Iris pigment epithelial cell (primary cell): ENCODE data around the gene LDHD.

Experiments
- DNase-seq: peaks from one replicate; pipeline ENCODE4 v3.0.0-alpha.2; 2011; ENCODE audit warnings: low read depth

The LDHD gene

DNA sequence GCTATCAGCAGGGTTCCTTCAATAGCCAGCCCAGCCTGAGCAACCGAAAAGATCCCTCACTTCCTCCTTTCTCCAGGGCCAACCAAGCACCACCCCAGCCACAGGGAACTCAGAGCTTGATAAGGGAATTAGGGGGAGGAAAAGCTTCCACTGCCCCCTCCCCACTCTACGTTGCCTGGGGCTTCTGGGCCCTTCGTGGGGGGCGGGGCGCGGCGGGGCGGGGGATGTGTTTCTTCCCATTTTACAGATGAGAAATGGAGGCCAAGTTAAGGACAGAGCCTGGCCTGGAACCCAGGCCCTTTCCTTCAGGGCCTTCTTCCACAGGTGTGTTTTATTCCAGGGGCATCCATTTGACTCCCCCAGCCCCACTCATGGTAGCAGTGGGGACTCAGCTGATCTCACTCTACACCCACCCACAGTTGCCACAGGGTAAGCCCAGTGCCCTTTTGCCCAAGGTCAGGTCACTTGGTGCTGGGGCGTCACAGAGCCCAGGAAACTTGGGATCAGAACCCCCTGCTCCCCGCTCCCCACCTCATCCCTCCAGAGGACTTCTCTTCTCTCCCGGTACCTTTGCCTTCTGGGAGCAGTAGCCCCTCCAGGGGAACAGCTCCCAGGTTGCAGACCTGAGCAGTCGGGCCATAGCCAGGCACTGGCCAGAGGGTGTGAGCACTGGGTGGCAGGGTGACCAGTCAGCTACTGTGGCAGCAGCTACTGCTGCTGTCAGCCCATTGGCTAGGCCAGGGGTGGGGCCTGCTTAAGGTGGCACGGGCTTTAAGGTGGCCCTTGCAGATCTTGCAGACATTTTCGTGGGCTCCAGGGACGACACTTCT is at the start of gene LDHD:
Gene LDHD (minus strand): TSS at position 700 of the 830 bp plus-strand sequence. CDS start 60 bp downstream, at position 640.
- DNase-seq = peak; percentile 72

DNA sequence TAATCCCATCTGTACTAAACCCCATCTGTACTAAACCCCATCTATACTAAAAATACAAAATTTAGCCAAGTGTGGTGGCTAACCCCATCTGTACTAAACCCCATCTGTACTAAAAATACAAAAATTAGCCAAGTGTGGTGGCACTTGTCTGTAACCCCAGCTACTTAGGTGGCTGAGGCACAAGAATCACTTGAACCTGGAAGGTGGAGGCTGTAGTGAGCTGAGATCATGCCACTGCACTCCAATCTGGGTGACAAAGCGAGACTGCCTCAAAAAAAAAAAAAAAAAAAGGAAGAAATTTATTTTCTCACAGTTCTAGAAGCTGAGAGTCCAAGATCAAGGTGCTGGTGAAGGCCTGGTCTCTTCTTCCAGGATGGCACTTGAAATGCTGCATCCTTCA is 43.8 kb upstream of the LDHD start:
- no peak for DNase-seq

- no peak for DNase-seq
Measured at GRCh38 chr16:75152635-75153034, 36.1 kb upstream of the LDHD start.

DNA sequence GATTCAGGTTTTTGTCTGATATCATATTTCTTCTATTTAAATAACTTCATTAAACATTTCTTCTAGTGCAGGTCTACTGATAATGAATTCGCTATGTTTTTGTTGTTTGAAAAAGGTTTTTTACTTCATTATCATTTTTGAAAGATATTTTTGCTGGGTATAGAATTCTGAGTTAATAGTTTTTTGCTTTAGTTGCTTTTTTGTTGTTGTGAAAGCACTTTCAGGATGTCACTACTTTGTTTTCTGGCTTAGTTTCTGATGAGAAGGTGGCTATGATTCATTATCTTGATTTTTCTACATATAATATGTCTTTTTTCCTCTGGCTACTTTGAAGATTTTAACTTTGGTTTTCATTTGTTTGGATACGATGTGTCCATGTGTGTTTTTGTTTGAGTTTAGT is 35.2 kb upstream of the LDHD start:
- DNase-seq = no peak

- DNase-seq = peak; percentile 90
Measured at GRCh38 chr16:75148311-75149195, 32.0 kb upstream of the LDHD start, which contains the start of gene ZFP1. Gene ZFP1 (plus strand): TSS chr16:75148524. CDS start chr16:75152952, 4,428 bp downstream.

DNA sequence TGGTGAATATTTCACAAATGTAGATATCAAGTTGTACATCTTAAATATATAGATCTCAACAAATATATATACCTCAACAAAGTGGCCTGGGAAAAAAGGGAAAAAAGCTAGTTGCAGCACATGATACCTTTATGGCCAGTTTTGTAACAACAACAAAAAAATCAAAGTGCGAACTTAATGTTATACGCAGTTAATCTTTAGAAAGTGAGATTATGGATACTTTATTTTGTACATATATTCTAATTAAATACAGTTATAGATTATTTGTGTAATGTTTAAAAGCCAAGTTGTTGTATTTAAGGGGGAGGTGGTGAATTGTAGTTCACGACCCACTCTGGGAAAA is 31.4 kb upstream of the LDHD start:
- DNase-seq = no peak

GRCh38 chr16:75143941-75144340 is 27.4 kb upstream of the LDHD start:
- no peak for DNase-seq

GRCh38 chr16:75139498-75139897 is 22.9 kb upstream of the LDHD start:
- no peak for DNase-seq

DNA sequence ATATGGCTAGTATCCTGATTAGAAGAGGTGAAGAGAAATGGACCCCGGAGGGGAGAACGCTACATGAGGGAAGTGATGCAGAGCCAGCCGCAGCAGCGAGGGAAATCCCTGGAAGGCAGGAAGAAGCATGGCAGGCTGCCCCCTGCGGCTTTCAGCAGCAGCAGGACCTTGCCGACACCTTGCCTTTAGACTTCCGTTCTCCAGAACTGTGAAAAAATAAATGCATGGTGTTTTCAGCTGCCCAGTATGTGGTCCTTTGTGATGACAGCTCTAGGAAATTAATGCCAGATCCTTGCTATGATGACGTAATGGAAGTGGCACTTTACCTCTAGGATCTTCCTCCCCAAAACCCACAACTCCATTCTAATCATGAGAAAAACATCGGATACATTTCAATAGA is 22.1 kb upstream of the LDHD start:
- DNase-seq = no peak

- no peak for DNase-seq
Measured at GRCh38 chr16:75138233-75138632, 21.7 kb upstream of the LDHD start.

DNA sequence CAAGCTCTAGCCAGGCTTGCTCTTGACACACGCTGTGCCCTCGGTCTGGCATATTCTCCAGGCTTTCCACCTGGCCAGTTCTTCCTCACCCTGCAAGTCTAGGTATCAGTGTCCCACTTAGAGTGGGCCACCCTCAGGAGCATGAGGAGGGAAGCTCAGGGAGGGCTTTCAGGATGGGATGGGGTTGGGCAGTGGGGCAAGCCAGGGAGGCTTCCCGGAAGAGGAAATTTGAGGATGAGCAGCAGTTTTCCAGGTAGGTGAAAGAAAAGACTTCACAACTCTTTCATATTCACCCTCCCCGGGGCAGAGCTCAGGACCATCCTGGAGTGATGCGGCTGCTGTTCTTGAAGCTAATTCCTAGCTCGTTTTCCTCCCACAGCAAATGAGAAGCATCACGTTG is 14.5 kb upstream of the LDHD start:
- DNase-seq = no peak

- no peak for DNase-seq
Measured at GRCh38 chr16:75130150-75130771, 13.7 kb upstream of the LDHD start.

DNA sequence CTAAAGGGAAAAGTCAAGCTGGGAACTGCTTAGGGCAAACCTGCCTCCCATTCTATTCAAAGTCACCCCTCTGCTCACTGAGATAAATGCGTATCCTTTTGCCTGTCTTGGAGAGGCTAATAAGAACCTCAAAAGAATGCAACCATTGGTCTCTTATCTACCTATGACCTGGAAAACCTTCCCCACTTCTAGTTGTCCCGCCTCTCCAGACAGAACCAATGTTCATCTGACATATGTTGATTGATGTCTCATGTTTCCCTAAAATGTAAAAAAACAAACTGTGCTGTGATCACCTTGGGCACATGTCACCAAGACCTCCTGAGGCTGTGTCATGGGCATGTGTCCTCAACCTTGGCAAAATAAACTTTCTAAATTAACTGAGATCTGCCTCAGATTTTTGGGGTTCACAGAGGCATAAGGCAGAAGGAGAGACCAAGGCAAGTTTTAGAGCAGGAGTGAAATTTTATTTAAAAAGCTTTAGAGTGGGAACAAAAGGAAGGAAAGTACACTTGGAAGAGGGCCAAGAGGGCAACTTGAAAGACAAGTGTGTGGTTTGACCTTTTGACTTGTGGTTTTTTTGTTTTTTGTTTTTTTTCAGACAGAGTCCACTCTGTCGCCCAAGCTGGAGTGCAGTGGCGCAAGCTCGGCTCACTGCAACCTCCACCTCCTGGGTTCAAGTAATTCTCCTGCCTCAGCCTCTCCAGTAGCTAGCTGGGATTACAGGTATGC is 13.0 kb upstream of the LDHD start:
- DNase-seq = peak; percentile 42

DNA sequence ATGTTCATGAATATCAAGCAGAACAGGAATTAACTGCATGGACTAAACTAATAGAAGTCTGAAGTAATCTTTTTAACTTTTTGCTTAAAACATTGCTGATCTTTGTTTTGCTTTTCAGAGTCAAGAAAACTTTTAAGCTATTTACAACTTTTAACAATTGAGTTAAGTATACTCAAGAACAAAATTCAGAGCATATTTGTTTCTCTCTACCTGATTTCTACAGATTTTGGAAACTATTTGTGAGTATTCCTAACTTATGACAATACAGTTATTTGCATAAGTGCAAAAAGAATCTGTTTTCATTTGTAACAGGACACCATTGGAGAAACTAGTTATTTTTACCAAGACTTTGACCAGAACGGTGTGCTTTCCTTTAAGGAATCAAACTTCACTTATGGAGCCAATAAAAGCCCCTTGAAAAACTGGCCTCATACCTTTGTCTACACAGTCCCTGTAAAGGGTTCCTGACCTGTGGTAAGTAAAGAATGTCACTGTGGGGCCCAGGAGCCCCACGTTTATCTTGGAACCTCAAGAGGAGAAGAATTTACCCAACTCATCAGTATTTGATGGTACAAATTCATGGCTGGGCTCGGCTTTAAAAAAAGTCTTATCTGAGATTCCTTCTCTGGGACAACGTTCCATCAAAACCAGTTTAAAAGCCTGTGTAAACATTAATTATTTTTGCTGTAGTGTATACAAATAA is 11.3 kb upstream of the LDHD start:
- DNase-seq = no peak

DNA sequence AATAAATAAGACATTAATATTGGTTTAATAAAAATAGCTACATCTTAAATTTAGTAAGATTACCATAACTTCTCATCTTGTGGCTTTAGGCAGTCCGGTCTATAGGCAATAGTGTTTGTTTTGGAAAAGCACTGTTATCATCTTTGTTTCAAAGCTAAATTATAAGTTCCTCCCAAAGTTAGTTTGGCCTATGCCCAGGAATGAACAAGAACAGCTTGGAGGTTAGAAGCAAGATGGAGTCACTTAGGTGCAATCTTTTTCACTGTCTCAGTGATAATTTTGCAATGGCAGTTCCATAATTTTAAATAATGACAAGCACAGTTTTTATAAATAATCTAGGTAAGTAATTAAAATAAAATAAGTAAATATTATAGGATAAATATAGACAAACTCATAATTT is 6.0 kb upstream of the LDHD start:
- DNase-seq = no peak

DNA sequence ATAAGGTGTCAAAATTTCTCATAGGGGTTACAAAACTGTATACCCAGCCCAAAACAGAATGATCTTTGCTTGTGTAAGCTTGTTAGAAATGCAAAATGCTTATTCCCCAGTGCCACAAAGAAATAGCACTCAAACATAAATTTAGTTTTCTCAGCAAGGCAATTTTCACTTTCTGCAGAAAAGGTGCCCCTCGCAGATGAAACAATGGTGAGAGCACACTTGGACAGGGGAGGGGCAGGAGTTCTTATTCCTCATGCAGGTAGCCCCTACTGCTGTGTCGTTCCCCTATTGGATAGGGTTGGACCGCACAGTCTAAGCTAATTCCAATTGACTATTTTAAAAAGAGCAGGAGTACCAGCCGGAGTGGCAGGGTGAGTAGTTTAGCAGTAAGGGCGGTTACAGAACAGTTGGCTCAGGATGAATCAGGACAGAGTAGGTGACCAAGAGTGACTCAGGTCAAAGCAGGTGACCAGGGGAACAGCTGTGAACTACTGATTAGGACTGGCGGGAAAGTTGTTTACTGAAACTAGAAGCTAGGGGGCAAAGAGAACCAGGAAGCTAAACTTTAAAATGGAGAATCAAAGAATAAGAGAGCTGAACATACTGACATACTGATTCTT is 5.5 kb upstream of the LDHD start:
- DNase-seq = no peak

DNA sequence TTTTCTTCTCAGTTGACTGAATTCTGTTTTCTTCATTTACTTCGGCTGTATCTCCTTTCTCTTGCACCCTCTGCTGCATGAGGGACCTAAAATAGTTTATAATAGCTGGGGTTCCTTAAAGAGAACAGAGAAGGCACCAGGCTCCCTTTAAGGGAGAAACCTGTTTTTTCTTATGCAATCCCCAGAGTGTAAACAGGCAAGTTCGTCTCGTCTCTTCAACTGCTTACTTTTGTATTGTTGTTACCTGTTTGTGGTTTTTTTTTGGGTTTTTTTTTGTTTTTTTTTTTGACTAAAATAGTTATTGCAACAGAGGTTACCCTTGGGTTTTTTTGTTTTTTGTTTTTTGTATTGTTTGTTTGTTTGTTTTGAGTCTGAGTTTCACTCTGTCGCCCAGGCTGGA is 3.7 kb upstream of the LDHD start:
- DNase-seq = no peak

GRCh38 chr16:75118943-75119539 is 2.5 kb upstream of the LDHD start:
- no peak for DNase-seq

- no peak for DNase-seq
Measured at GRCh38 chr16:75116911-75117245, 298 bp upstream of the LDHD start.

- no peak for DNase-seq
Measured at GRCh38 chr16:75114946-75115825, 1.4 kb downstream of the LDHD start.
